Transverse colon (tissue), 4 donors: Measurements from ENCODE around the gene DAPP1. TPM values are rescaled to one million over a fixed set of nuclear protein-coding genes. Genes with fewer than 3 reads are reported as not detected.

Source experiments
- DNase-seq: peaks from one replicate; pipeline ENCODE4 v3.0.0-alpha.2; 2019
- H3K27ac ChIP-seq, 4 donors: fragments of 200-600 bp; sonication (generic); 2 replicates each; pipeline ENCODE4 v1.5.1; 2016 to 2018; ENCODE audit warnings: inconsistent platforms in 4 of 4
- H3K27me3 ChIP-seq: fragments of 200-600 bp; sonication (generic); 2 replicates; pipeline ENCODE4 v1.5.1; 2017; ENCODE audit warnings: inconsistent platforms
- H3K36me3 ChIP-seq, 4 donors: fragments of 200-600 bp; sonication (generic); 2 replicates each; pipeline ENCODE4 v1.5.1; 2017 to 2019; ENCODE audit warnings: inconsistent platforms in 4 of 4
- H3K4me1 ChIP-seq, 4 donors: fragments of 200-600 bp; sonication (generic); 2 replicates each; pipeline ENCODE4 v1.5.1; 2017 to 2020; ENCODE audit warnings: inconsistent platforms in 4 of 4
- H3K4me3 ChIP-seq, 4 donors: fragments of 200-600 bp; sonication (generic); 1 replicate in 1 of 4; 2 replicates in 3 of 4; pipeline versions ENCODE4 v1.5.1 to v1.6.1; 2017 to 2019; ENCODE audit warnings: inconsistent platforms in 4 of 4
- H3K9me3 ChIP-seq, 2 donors: fragments of 200-600 bp; sonication (generic); 2 replicates each; pipeline ENCODE4 v1.5.1; 2017 to 2019; ENCODE audit warnings: inconsistent platforms in 2 of 2
- CTCF ChIP-seq, 5 experiments: fragments of 200-600 bp in 3 of 5; fragments of 450-650 bp in 2 of 5; sonication (generic) in 3 of 5; IDR thresholded peaks; 1 replicate in 2 of 5; 2 replicates in 3 of 5; pipeline ENCODE4 v1.5.1; 2016 to 2017; ENCODE audit warnings: antibody characterized with exemption in 5 of 5, inconsistent platforms in 3 of 5, mild to moderate bottlenecking in 2 of 5, moderate library complexity in 1 of 5
- EP300 ChIP-seq: sonication (generic); formaldehyde crosslinking; IDR thresholded peaks from one replicate; pipeline ENCODE4 v1.6.1; 2017; ENCODE audit warnings: antibody characterized with exemption, low read depth
- POLR2A ChIP-seq: fragments of 450-650 bp; IDR thresholded peaks from one replicate; pipeline ENCODE4 v1.6.1; 2016; ENCODE audit warnings: antibody characterized with exemption, mild to moderate bottlenecking, moderate library complexity
- POLR2AphosphoS5 ChIP-seq, 3 donors: sonication (generic); formaldehyde crosslinking; IDR thresholded peaks; one replicate each; pipeline ENCODE4 v1.6.1; 2016; ENCODE audit warnings: antibody characterized with exemption in 3 of 3
- WGBS, 2 donors: methylation state at CpG; one replicate each; pipeline ENCODE4 v1.1.5; 2018; ENCODE audit warnings: low coverage in 1 of 2; 5-methylcytosine and 5-hydroxymethylcytosine counted together
- in situ Hi-C, 4 donors: fragments of 200-750 bp; cut with MboI; loops; one replicate each; pipeline versions ENCODE4 v1.15.0 to v1.15.1; 2017; ENCODE audit warnings: low sequenced_read_pairs in 3 of 4, low pct_ligation_motif_present in 1 of 4, low pct_unique_long_range_greater_than_20kb in 1 of 4
- intact Hi-C: fragments of 100-400 bp; cut with DNase I; formaldehyde crosslinking; loops from one replicate; pipeline ENCODE4 v1.15.1; 2023; ENCODE audit warnings: low total_unique reads
- total RNA-seq, 4 donors: library from RNA; depleted of rRNA; stranded (reverse); fragments of >200 nt; gene quantifications; one replicate each; pipeline ENCODE4 v1.1.0, GENCODE V29; 2016

Gene DAPP1
- total RNA-seq, 4 donors from 2014 or later: 0.41 to 10.7 (median 7.6) TPM

GRCh38 chr4:99894998-99895397 is 78.4 kb downstream of the DAPP1 start:
- Histone ChIP-seq H3K4me1 (peaks cover 9 to 34% (median 11%) of the 10 kb centered on the region in 4 donors), H3K9me3 (no peaks in the 10 kb centered on the region), H3K4me3 (peak overlapping the region in 3 of 4 donors; percentile 57 to 81 (median 74)), H3K36me3 (no peaks in the 10 kb centered on the region), H3K27ac (peak overlapping the region; percentile 86 to 90 (median 89)), H3K27me3 (no peaks in the 10 kb centered on the region)
- intact Hi-C loops (loop anchor here (5.0 to 10.0 kb wide), 2 partner anchors 52 to 330 kb away; partner anchors contain the start of genes DNAJB14 and TRMT10A), in situ Hi-C loops (loop anchor here in 3 of 4 donors (10.0 to 25.0 kb wide), 3 partner anchors 50 to 333 kb away; partner anchors contain the start of genes TRMT10A (in 3 of the 3), MTTP (in 2 of the 3) and DNAJB14 (in 1 of the 3))
- 90 to 97% methylated on average over 12 to 16 of the region's 16 CpGs for WGBS, 2 donors
- TF ChIP-seq EP300 (no peak), POLR2A (no peak), CTCF (IDR thresholded peaks at IDR 0.05) (no peak), POLR2AphosphoS5 (IDR thresholded peaks at IDR 0.05) (no peak)
- DNase-seq: no peak

- H3K27ac ChIP-seq: no peak overlapping the region
- H3K4me1 ChIP-seq: peaks cover 0 to 18% (median 9%) of the 10 kb centered on the region in 4 donors
- TF ChIP-seq CTCF (IDR thresholded peaks at IDR 0.05): no peak
- no peak for TF ChIP-seq POLR2AphosphoS5 (IDR thresholded peaks at IDR 0.05)
- TF ChIP-seq POLR2A: no peak
- TF ChIP-seq EP300: no peak
- in situ Hi-C loops: no loop called here
- intact Hi-C loops: no loop called here
- H3K27me3 ChIP-seq: no peaks in the 10 kb centered on the region
- H3K9me3 ChIP-seq: no peaks in the 10 kb centered on the region
- no peak overlapping the region for H3K4me3 ChIP-seq
- DNase-seq: no peak
- H3K36me3 ChIP-seq: peaks cover 0 to 11% (median 0%) of the 10 kb centered on the region in 4 donors
- 63 to 84% methylated on average over 2 of the region's 2 CpGs for whole genome bisulfite sequencing, 2 donors
These were observed 98.8 kb downstream of the DAPP1 start for GRCh38 chr4:99915449-99915848.

- 96% methylated on average over 3 of the region's 3 CpGs for WGBS, 2 donors
These were observed 100.9 kb downstream of the DAPP1 start for GRCh38 chr4:99917575-99917974.

GRCh38 chr4:99918656-99919055 is 102.0 kb downstream of the DAPP1 start:
- H3K27ac ChIP-seq: peak overlapping the region; percentile 60 to 83 (median 77)
- WGBS, 2 donors: 51 to 100% methylated on average over 1 to 2 of the region's 2 CpGs
- peak; percentile 76 for DNase-seq
- H3K36me3 ChIP-seq: peaks cover 0 to 21% (median 0%) of the 10 kb centered on the region in 4 donors
- H3K4me3 ChIP-seq: no peak overlapping the region
- H3K9me3 ChIP-seq: no peaks in the 10 kb centered on the region
- intact Hi-C loops (no loop called here), in situ Hi-C loops (no loop called here)
- H3K27me3 ChIP-seq: no peaks in the 10 kb centered on the region
- peaks cover 0 to 18% (median 9%) of the 10 kb centered on the region in 4 donors for H3K4me1 ChIP-seq
- peak; percentile 21 for TF ChIP-seq POLR2A
- no peak for TF ChIP-seq EP300
- TF ChIP-seq POLR2AphosphoS5 (IDR thresholded peaks at IDR 0.05): peak in 2 of 3 donors; percentile 46 to 75
- TF ChIP-seq CTCF (IDR thresholded peaks at IDR 0.05): no peak

More at GRCh38 chr4:99917575-99917974, 100.9 kb downstream of the DAPP1 start:
- Histone ChIP-seq H3K27ac (peak overlapping the region in 3 of 4 donors; percentile 60 to 83 (median 80)), H3K27me3 (no peaks in the 10 kb centered on the region), H3K9me3 (no peaks in the 10 kb centered on the region), H3K4me3 (no peak overlapping the region), H3K36me3 (peaks cover 0 to 16% (median 0%) of the 10 kb centered on the region in 4 donors), H3K4me1 (peaks cover 0 to 18% (median 9%) of the 10 kb centered on the region in 4 donors)
- in situ Hi-C loops (no loop called here), intact Hi-C loops (no loop called here)
- TF ChIP-seq EP300 (no peak), POLR2A (no peak), POLR2AphosphoS5 (IDR thresholded peaks at IDR 0.05) (no peak), CTCF (IDR thresholded peaks at IDR 0.05) (no peak)
- DNase-seq: no peak

Other genes with a start within 250 kb of the DAPP1 start
- under 1 TPM in 1 of 4 donors, not detected in 3; 0.41 TPM for gene MTTP, start 242.0 kb upstream of the DAPP1 start, total RNA-seq
- gene C4orf54, start 159.0 kb upstream of the DAPP1 start, total RNA-seq: not detected
- gene LAMTOR3, start 77.6 kb downstream of the DAPP1 start, total RNA-seq: 10 to 100 TPM in 3 of 4 donors, under 1 TPM in 1; 1.00 to 60.3 (median 32.0) TPM
- 10 to 100 TPM; 41.9 to 58.1 (median 48.5) TPM for gene DNAJB14, start 129.8 kb downstream of the DAPP1 start, total RNA-seq
- 100 to 1,000 TPM in 2 of 4 donors, 10 to 100 TPM in 2; 28.8 to 139 (median 81.5) TPM for gene H2AZ1, start 133.4 kb downstream of the DAPP1 start, total RNA-seq